ENCODE measurements around the gene ORAI2. TPM values are rescaled to one million over a fixed set of nuclear protein-coding genes. Genes with fewer than 3 reads are reported as not detected.
A peak's percentile ranks its signal among the peaks of the same experiment; 100 is the strongest.
"Not testable (repeated sequence)": the region's sequence is repeated elsewhere in the genome, so short reads cannot be mapped to it uniquely, and the experiment has no call there.

The ORAI2 gene
- total and polyA plus RNA-seq, 7 donors, result 1.4 to 38.7 (median 7.9) TPM

GRCh38 chr7:102496861-102497260 is 63.5 kb downstream of the ORAI2 start:
- H3K27ac ChIP-seq; H3K9me3 ChIP-seq; intact Hi-C loops (cut with DNase I); H3K36me3 ChIP-seq; H3K27me3 ChIP-seq; H3K4me1 ChIP-seq; H3K4me3 ChIP-seq: not testable (repeated sequence)
- DNase-seq, result peak; percentile 25
- WGBS, 2 donors, result 70 to 81% methylated on average over 3 of the region's 10 CpGs

- DNase-seq; H3K27me3 ChIP-seq; H3K4me1 ChIP-seq; H3K4me3 ChIP-seq; H3K27ac ChIP-seq; intact Hi-C loops (cut with DNase I); H3K36me3 ChIP-seq; H3K9me3 ChIP-seq: not testable (repeated sequence)
- 81 to 95% methylated on average over 1 of the region's 5 CpGs for WGBS, 2 donors
These were observed 63.9 kb downstream of the ORAI2 start for GRCh38 chr7:102497308-102497707.

GRCh38 chr7:102498321-102498720 is 64.9 kb downstream of the ORAI2 start:
- H3K4me1 ChIP-seq; H3K27ac ChIP-seq; H3K9me3 ChIP-seq; H3K27me3 ChIP-seq; intact Hi-C loops (cut with DNase I); H3K36me3 ChIP-seq; H3K4me3 ChIP-seq: not testable (repeated sequence)
- 95 to 97% methylated on average over 11 of the region's 16 CpGs for WGBS, 2 donors
- DNase-seq, result peak; percentile 55

GRCh38 chr7:102503141-102503540 is 69.8 kb downstream of the ORAI2 start:
- intact Hi-C loops (cut with DNase I); H3K36me3 ChIP-seq; H3K4me3 ChIP-seq; H3K9me3 ChIP-seq; H3K4me1 ChIP-seq; H3K27me3 ChIP-seq; H3K27ac ChIP-seq; DNase-seq: not testable (repeated sequence)
- WGBS, 2 donors, result no CpG with 5 or more reads among the region's 12 CpGs

GRCh38 chr7:102505298-102506185 is 72.2 kb downstream of the ORAI2 start:
- H3K9me3 ChIP-seq; H3K36me3 ChIP-seq; H3K4me3 ChIP-seq; H3K4me1 ChIP-seq; H3K27me3 ChIP-seq; intact Hi-C loops (cut with DNase I): not testable (repeated sequence)
- peak overlapping the region in 2 of 4 donors; percentile 57 to 65 for H3K27ac ChIP-seq
- peak; percentile 42 for DNase-seq
- 89 to 90% methylated on average over 5 of the region's 24 CpGs for WGBS, 2 donors

Small RNAs within 50 kb of the gene (small RNA-seq; reads per million reads assigned to genes)
- gene MIR548O, result 0 reads per million in 3 donors

Other genes starting within 250 kb of the ORAI2 start
- gene SH2B2, start 146.7 kb upstream of the ORAI2 start, total RNA-seq, result 10 to 100 TPM in 1 of 4 donors, 1 to 10 TPM in 3; 1.1 to 10.5 (median 5.5) TPM
- 1 to 10 TPM in 1 of 3 donors, not detected in 2; 4.6 TPM for gene SH2B2, start 146.7 kb upstream of the ORAI2 start, polyA plus RNA-seq
- gene SPDYE6, start 77.1 kb upstream of the ORAI2 start, total RNA-seq, result not detected
- under 1 TPM in 1 of 3 donors, not detected in 2; 0.23 TPM for gene SPDYE6, start 77.1 kb upstream of the ORAI2 start, polyA plus RNA-seq
- 10 to 100 TPM; 19.9 to 29.9 (median 25.9) TPM for gene PRKRIP1, start 37.2 kb upstream of the ORAI2 start, total RNA-seq
- gene PRKRIP1, start 37.2 kb upstream of the ORAI2 start, polyA plus RNA-seq, result 10 to 100 TPM in 2 of 3 donors, 1 to 10 TPM in 1; 9.0 to 24.1 (median 12.6) TPM
- 10 to 100 TPM in 3 of 4 donors, 1 to 10 TPM in 1; 8.0 to 26.7 (median 15.5) TPM for gene ALKBH4, start 31.3 kb downstream of the ORAI2 start, total RNA-seq
- 10 to 100 TPM in 2 of 3 donors, 1 to 10 TPM in 1; 9.2 to 10.2 (median 10.2) TPM for gene ALKBH4, start 31.3 kb downstream of the ORAI2 start, polyA plus RNA-seq
- 10 to 100 TPM in 1 of 4 donors, 1 to 10 TPM in 3; 7.2 to 19.4 (median 8.8) TPM for gene LRWD1, start 31.4 kb downstream of the ORAI2 start, total RNA-seq
- gene LRWD1, start 31.4 kb downstream of the ORAI2 start, polyA plus RNA-seq, result 10 to 100 TPM; 13.4 to 18.8 (median 16.2) TPM
- 10 to 100 TPM in 3 of 4 donors, 1 to 10 TPM in 1; 9.9 to 29.3 (median 20.5) TPM for gene POLR2J, start 45.3 kb downstream of the ORAI2 start, total RNA-seq
- 100 to 1,000 TPM in 2 of 3 donors, 10 to 100 TPM in 1; 75.1 to 190 (median 166) TPM for gene POLR2J, start 45.3 kb downstream of the ORAI2 start, polyA plus RNA-seq
- 10 to 100 TPM in 2 of 4 donors, 1 to 10 TPM in 2; 2.5 to 39.1 (median 12.9) TPM for gene RASA4B, start 84.2 kb downstream of the ORAI2 start, total RNA-seq
- 10 to 100 TPM; 11.4 to 24.4 (median 16.6) TPM for gene RASA4B, start 84.2 kb downstream of the ORAI2 start, polyA plus RNA-seq
- gene UPK3BL2, start 110.1 kb downstream of the ORAI2 start, total RNA-seq, result 10 to 100 TPM in 1 of 4 donors, 1 to 10 TPM in 2, under 1 TPM in 1; 0.99 to 10.9 (median 3.4) TPM
- gene UPK3BL2, start 110.1 kb downstream of the ORAI2 start, polyA plus RNA-seq, result 10 to 100 TPM in 1 of 3 donors, not detected in 2; 14.2 TPM
- not detected for gene SPDYE2, start 117.7 kb downstream of the ORAI2 start, total RNA-seq
- under 1 TPM in 1 of 3 donors, not detected in 2; 0.12 TPM for gene SPDYE2, start 117.7 kb downstream of the ORAI2 start, polyA plus RNA-seq
- gene POLR2J3, start 139.0 kb downstream of the ORAI2 start, total RNA-seq, result 10 to 100 TPM; 10.7 to 19.1 (median 15.1) TPM
- 100 to 1,000 TPM in 1 of 3 donors, 10 to 100 TPM in 2; 13.9 to 103 (median 33.6) TPM for gene POLR2J3, start 139.0 kb downstream of the ORAI2 start, polyA plus RNA-seq
- gene RASA4, start 183.2 kb downstream of the ORAI2 start, total RNA-seq, result 100 to 1,000 TPM in 1 of 4 donors, 10 to 100 TPM in 3; 12.0 to 113 (median 41.7) TPM
- 10 to 100 TPM in 1 of 3 donors, 1 to 10 TPM in 2; 5.4 to 35.3 (median 7.4) TPM for gene RASA4, start 183.2 kb downstream of the ORAI2 start, polyA plus RNA-seq
- 10 to 100 TPM; 18.1 to 43.5 (median 22.5) TPM for gene UPK3BL1, start 209.2 kb downstream of the ORAI2 start, total RNA-seq
- 10 to 100 TPM in 2 of 3 donors, 1 to 10 TPM in 1; 8.8 to 32.1 (median 10.2) TPM for gene UPK3BL1, start 209.2 kb downstream of the ORAI2 start, polyA plus RNA-seq
- gene SPDYE2B, start 216.7 kb downstream of the ORAI2 start, total RNA-seq, result not detected
- not detected for gene SPDYE2B, start 216.7 kb downstream of the ORAI2 start, polyA plus RNA-seq
- gene POLR2J2, start 238.1 kb downstream of the ORAI2 start, total RNA-seq, result 1 to 10 TPM in 3 of 4 donors, not detected in 1; 1.5 to 6.2 (median 3.0) TPM
- gene POLR2J2, start 238.1 kb downstream of the ORAI2 start, polyA plus RNA-seq, result 1 to 10 TPM in 2 of 3 donors, not detected in 1; 1.2 to 5.7 TPM